CMK (cell line): ENCODE measurements around the gene TIMELESS.
"Not testable (repeated sequence)": the region's sequence is repeated elsewhere in the genome, so short reads cannot be mapped to it uniquely, and the experiment has no call there.

Source experiments
- DNase-seq: peaks from one replicate; pipeline ENCODE4 v3.0.0-alpha.2; 2010; ENCODE audit warnings: low read depth

TIMELESS gene

DNA sequence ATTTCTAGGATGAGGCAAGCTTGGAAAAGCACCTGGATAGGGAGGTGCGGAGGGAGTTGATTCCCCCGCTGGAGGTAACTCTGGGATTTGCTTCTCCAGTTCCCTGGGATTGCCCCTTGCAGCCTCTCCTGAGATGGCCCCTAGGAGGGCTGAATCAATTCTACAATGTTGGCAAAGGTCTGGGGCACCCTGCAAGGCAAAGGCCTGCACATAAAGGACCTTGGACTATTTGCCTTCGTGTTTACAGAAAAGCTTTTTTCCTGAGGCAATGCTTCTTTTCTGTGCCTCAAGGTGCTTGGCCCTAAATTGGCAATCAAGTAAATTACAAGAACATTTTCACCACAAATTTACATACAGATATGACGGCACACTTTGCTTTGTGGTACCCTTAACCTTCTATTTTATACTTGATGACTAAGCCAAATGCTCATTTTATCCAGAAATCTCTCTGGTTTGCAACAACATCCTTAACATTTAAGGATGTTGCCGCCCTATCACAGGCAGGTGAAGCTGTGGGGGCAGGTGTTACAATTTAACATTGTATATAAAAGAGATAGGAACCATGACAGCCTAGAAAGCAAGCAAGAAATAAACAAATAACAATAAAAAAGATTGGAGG lies 40.3 kb downstream of the TIMELESS start:
- DNase-seq: no peak

DNA sequence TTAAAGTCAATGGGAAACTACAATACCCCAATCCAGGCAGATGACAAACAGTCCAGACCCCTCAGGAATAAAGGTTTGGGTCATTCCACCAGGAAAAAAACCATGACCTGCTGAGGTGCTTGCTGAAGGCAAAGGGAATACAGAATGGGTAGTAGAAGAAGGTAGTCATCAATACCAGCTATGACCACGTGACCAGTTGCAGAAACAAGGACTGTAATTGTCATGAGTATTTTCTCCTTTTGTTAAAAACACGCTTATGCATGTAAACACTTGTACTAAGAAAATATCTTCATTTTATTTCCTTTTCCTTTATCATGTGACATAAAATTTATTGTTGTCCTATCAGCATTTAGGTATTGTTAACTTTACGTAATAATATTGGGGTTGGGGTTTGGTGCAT lies 45.0 kb downstream of the TIMELESS start:
- not testable (repeated sequence) for DNase-seq

DNA sequence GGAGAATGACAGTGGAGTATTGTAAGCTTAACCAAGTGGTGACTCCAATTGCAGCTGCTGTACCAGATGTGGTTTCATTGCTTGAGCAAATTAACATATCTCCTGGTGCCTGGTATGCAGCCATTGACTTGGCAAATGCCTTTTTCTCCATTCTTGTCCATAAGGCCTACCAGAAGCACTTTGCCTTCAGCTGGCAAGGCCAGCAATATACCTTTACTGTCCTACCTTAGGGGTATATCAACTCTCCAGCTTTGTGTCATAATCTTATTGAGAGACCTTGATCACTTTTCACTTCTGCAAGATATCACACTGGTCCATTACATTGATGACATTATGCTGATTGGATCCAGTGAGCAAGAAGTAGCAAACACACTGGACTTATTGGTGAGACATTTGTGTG lies 47.6 kb downstream of the TIMELESS start:
- not testable (repeated sequence) for DNase-seq

DNA sequence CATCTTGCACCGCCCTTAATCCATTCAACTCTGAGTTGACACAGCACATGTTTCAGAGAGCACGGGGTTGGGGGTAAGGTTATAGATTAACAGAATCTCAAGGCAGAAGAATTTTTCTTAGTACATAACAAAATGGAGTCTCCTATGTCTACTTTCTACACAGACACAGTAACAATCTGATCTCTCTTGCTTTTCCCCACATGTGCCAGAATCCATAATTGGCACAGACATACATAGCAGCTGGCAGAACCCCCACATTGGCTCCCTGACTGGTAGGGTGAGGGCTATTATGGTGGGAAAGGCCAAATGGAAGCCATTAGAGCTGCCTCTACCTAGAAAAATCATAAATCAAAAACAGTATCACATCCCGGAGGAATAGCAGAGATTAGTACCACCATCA lies 48.1 kb downstream of the TIMELESS start:
- not testable (repeated sequence) for DNase-seq

DNA sequence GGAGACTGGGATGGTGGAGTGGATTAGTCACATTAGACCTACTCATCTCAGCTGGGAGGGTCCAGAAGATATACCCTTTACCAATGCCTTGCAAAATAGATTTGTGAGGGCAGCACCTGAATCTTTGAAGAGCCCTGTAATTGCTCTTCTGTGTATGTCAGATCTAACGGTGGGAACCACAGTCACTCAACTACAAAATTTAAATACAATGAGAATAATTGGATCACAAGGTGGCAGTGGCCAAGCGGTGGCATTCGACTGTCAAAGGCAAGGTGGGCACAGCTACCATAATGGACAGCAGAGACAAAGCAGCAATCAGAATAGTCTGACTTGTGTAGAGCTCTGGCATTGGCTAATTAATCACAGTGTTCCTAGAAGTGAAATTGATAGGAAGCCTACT lies 49.8 kb downstream of the TIMELESS start:
- not testable (repeated sequence) for DNase-seq

DNA sequence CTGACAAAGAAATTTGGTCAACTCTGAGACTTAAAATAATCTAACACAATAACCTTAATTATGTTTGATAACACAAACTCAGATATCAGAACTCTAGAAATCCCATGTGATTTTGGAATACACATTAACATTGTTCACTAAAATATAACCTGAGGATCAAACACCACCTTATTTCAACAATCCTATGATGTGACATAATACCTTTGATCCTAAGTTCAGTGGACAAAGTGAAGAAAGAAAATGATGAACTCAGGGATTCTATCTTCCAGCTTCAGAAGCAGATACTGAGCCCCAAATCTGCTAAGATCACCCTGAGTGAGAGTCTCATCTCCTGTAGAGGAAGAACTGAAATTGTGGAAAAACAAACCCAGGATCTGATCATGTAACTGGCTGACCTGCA lies 50.9 kb downstream of the TIMELESS start:
- no peak for DNase-seq

DNA sequence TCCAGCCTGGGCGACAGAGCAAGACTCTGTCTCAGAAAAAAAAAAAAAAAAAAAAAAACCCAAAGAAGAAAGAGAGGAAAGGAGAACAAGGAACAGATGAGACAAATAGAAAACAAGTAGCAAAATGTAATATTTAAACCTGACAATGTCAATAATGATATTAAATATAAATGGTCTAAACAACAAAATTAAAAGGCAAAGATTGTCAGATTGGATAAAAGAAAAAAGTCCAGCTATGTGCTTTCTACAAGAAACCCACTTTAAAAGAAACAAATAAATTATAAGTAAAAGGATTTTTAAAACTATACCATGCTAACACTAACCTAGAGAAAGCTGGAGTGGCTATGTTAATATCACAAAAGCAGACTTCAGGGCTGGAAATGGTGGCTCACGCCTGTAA lies 56.9 kb downstream of the TIMELESS start:
- no peak for DNase-seq

DNA sequence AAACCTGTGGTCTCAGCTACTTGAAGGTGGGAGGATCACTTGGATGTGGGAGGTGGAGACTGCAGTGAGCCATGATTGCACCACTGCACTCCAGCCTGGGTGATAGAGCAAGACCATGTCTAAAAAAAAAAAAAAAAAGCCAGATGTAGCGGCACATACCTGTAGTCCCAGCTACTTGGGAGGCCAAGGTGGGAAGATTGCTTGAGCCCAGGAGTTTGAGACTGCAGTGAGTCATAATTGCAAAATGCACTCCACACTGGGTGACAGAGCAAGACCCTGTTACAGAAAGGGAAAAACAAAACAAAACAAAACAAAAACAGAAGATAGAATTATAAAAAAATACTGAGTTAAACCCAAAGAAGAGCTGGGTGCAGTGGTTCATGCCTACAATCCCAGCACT lies 57.5 kb downstream of the TIMELESS start:
- DNase-seq: no peak

DNA sequence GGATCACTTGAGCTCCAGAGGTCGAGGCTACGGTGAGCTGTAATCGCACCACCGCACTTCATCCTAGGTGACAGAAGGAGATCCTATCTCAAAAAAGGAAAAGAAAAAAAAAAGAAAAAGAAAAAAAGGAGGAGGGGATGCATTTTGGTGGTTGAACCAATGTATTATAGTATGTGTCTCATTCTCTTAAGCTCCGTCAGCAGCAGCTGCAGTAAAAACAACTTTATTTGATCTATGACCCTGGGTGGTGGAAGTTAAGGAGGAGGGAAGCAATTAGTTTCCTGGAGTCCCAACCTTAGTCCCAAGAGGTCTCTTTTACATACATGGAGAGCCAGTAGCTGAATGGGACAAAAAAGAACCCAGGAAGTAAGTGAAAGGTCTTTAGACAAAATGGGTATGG lies 59.8 kb downstream of the TIMELESS start:
- DNase-seq: no peak

DNA sequence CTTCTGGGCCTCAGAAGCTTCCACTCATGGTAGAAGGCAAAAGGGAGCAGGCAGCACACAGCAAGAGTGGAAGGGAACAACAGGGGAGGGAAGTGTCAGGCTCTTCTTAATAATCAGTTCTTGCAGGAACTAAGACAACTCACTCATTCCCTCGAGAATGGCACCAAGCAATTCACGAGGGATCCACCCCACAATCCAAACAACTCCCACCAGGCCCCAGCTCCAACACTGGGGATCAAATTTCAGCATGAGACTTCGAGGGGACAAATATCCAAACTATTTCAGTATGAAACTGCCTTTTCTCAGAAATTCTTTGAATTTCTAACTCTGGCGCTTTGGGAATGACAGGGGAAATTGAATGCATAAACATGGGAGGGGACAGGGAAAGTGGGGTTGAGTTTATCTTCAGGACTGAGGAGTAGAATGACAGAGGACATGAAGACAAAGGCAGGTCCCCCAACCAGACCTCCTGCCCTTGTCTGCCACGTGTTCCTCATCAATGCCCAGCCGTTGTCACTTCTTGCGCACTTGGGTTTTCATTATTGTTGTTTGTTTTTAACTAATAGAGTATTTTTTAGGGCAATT lies 62.0 kb downstream of the TIMELESS start:
- DNase-seq: no peak

DNA sequence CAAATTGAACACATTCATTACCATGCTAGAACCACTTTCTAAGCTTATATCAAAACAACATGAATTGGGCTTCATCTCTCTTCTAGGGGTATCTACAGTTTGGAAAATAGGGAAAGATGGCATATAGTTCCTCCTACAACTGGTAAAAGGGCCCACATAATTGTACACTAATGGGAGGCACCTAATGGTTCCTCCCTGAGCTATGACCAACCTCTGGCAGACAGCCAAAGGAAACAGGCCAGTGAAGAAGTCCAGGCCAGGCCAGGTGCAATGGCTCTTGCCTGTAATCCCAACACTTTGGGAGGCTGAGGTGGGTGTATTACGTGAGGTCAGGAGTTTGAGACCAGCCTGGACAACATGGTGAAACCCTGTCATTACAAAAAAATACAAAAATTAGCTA lies 63.4 kb downstream of the TIMELESS start:
- DNase-seq: no peak

DNA sequence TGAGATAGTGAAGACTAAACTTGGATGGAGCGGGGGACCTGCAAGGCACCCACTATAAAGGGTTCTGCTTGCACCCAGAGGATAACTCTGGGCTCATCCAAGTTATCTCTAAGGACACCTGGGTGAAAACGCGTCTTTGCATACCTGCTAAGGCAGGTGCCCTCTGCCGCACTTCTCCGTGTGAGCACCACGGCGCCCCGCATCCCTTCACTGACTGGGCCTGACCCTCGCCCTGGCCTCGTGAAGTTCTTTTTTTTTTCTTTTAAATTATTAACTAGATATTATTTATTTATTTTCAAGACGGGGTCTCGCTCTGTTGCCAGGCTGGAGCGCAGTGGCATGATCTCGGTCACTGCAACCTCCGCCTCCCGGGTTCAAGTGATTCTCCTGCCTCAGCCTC lies 66.6 kb downstream of the TIMELESS start:
- DNase-seq: no peak

DNA sequence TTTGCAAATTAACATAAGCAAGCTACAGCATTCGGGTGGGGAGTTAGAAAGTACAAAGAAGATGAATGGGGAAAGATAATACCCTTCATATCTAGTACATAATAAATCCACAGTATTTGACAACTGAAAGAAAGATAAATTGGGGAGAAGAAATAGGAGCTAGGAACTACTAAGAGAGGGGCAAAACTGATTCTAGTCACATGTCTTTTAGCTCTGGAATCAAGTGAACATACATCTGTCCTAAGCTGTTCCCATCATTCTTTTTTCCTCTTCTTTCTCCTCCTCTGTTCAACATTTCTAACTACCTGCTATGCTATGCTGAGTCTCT lies 71.3 kb downstream of the TIMELESS start:
- DNase-seq: no peak

DNA sequence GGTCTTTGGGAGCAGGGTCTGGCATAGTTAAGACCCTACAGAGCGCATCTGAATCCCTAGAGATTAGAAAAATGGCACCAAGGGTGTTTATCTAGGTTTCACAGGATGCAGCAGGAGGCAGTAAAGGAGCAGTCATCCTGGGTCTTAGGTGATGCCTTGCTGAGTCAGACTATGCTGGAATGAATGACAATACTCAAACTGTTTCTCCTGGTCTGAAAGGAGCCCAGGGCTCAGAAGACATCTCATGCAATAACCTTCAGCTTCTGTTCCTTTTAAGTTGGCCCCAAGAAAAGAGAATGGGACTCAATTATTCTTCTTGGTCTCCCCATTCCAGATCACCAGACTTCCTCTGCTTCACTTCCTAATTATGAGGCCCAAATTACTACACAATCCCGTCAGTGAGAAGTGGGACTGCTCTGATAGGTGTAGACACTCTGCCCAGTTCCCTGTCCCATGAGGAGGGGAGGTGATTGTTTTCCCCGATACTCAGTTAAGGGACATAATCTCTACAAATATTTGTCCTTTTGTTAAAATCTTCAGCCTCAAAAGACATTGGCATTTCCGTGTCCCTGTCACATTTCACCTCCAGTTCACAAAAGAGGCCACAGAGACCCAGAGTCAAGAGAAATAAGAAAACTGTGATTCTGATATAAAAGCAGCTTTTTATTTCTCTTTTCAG lies 71.8 kb downstream of the TIMELESS start:
- no peak for DNase-seq

DNA sequence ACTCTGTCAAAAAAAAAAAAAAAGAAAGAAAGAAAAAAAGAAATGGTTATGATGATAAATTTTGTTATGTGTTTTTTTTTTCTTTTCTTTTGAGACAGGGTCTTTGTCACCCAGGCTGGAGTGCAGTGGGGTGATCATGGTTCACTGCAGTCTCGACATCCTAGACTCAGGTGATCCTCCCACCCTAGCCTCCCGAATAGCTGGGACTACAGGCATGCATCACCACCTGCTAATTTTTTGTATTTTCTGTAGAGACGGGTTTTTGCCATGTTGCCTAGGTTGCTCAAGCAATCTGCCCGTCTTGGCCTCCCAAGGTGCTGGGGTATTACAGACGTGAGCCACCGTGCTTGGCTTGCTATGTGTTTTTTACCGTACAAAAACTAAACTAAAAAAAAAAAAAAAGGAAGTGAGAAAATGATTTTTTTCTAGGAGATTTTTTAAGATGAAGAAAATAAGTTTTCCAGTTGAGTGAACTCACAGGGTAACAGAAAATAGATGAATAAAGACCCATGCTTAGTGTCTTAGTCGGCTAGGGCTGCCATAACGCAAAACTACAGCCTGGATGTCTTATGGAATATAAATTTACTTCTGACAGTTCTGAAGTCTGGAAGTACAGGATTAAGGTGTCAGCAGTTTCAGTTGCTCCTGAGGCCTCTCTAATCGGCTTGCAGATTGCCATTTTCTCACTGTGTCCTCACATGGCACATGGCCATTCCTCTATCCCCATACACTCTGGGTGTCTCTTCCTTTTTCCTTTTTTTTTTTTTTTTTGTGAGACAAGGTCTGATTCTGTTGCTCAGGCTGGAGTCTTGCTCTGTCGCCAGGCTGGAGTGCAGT lies 73.4 kb downstream of the TIMELESS start:
- DNase-seq: no peak

DNA sequence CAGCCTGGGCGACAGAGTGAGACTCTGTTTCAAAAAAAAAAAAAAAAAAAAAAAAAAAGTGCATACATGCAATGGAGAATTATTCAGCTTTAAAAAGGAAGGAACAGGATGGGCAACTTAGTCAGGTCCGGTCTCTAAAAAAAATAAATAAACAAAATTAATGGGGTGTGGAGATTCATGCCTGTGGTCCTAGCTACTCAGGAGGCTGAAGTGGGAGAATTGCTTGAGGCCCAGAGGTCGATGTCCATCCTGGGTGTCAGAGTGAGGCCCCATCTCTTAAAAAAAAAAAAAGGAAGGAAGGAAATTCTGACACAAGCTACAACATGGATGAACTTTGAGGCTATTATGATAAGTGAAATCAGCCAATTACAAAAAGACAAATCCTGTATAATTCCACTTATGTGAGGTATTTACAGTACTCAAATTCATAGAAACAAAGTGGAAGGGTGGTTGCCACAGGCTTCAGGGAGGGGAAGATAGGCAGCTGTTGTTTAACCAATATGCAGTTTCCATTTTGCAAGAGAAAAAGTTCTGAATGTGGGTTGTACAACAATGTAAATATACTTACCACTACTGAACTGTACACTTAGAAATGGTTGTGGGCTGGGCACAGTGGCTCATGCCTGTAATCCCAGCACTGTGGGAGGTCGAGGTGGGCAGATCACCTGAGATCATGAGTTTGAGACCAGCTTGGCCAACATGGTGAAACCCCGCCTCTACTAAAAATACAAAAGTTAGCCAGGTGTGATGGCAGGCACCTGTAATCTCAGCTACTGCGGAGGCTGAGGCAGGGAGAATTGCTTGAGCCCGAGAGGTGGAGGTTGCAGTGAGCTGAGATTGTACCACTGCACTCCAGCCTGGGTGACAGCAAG lies 74.3 kb downstream of the TIMELESS start:
- DNase-seq: no peak

DNA sequence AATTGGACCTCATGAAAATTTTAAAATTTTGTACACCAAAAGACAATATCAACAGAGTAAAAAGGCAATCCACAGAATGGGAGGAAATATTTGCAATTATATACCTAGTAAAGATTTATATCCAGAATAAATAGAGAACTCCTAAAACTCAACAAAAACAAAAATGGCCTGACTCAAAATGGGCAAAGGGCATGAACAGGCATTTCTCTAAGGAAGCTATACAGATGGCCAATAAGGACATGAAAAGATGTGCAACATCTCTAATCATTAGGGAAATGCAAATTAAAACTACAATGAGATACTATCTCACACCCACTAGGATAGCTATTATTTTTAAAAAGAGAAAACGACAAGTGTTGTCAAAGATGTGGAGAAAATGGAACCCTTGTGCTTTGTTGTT lies 75.7 kb downstream of the TIMELESS start:
- DNase-seq: no peak

DNA sequence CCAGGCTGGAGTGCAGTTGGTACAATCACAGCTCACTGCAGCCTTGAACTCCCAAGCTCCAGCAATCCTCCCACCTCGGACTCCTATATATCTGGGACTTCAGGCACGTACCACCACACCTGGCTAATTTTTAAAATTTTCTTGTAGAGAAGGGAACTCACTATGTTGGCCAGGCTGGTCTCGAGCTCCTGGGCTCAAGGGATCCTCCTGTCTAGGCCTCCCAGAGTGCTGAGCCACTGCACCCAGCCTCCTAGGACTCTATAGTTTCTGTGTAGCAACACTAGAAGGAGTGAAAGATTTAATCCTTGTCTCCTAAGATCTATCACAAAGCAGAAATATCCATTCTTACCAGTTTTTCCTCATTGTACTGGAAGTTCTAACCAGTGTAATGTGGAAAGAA lies 82.3 kb downstream of the TIMELESS start:
- DNase-seq: no peak
